KMS-11 (cell line): ENCODE data around the gene NR2F2.

Source experiments
- H2AFZ ChIP-seq: fragments of 200-600 bp; sonication (generic); 2 replicates; pipeline ENCODE4 v1.6.1; 2016; ENCODE audit warnings: antibody characterized with exemption, mixed run types, low read depth
- H3K27ac ChIP-seq: fragments of 200-600 bp; sonication (generic); 2 replicates; pipeline ENCODE4 v1.6.1; 2016; ENCODE audit warnings: mild to moderate bottlenecking, mixed run types
- H3K27me3 ChIP-seq: fragments of 200-600 bp; sonication (generic); 2 replicates; pipeline ENCODE4 v1.6.1; 2017; ENCODE audit warnings: mild to moderate bottlenecking, low read depth, mixed run types, moderate library complexity; ENCODE audit not compliant: insufficient read depth
- H3K36me3 ChIP-seq: fragments of 200-600 bp; sonication (generic); 2 replicates; pipeline ENCODE4 v1.6.1; 2017; ENCODE audit warnings: mild to moderate bottlenecking, mixed run types; ENCODE audit not compliant: insufficient read depth
- H3K4me1 ChIP-seq: fragments of 200-600 bp; sonication (generic); 2 replicates; pipeline ENCODE4 v1.6.1; 2016; ENCODE audit warnings: mild to moderate bottlenecking, low read depth, mixed run types; ENCODE audit not compliant: poor library complexity, severe bottlenecking
- H3K4me2 ChIP-seq: fragments of 200-600 bp; sonication (generic); 2 replicates; pipeline ENCODE4 v1.7.0; 2016; ENCODE audit warnings: mild to moderate bottlenecking, mixed run types
- H3K4me3 ChIP-seq: fragments of 200-600 bp; sonication (generic); IDR thresholded peaks from 2 replicates; pipeline ENCODE4 v1.6.1; 2017; ENCODE audit warnings: low read depth, low read length, mixed read lengths; ENCODE audit not compliant: insufficient read depth
- H3K79me2 ChIP-seq: fragments of 200-600 bp; sonication (generic); 2 replicates; pipeline ENCODE4 v1.6.1; 2016; ENCODE audit warnings: low read depth, mixed run types; ENCODE audit not compliant: insufficient read depth
- H3K9ac ChIP-seq: fragments of 200-600 bp; sonication (generic); 2 replicates; pipeline ENCODE4 v1.6.1; 2016; ENCODE audit warnings: mild to moderate bottlenecking, mixed run types
- H4K20me1 ChIP-seq: fragments of 200-600 bp; sonication (generic); 2 replicates; pipeline ENCODE4 v1.6.1; 2016; ENCODE audit warnings: mild to moderate bottlenecking, mixed run types; ENCODE audit not compliant: insufficient read depth
- TF ChIP-seq, protein P1 (sequence below): fragments of 200-600 bp; sonication (generic); conservative IDR thresholded peaks from 2 replicates; pipeline ENCODE4 v1.6.1; 2017; ENCODE audit warnings: low read depth, mild to moderate bottlenecking, antibody characterized with exemption, low read length, moderate library complexity, mixed read lengths

NR2F2 gene

GRCh38 chr15:96337365-96338023 lies 7.0 kb downstream of the NR2F2 start:
- H3K9ac ChIP-seq, result no peak overlapping the region
- peak overlapping the region; percentile 23; the same call in 1 of the 2 replicates for H3K4me2 ChIP-seq
- peaks cover 40% of the 10 kb centered on the region for H3K79me2 ChIP-seq
- TF ChIP-seq, protein P1, sequence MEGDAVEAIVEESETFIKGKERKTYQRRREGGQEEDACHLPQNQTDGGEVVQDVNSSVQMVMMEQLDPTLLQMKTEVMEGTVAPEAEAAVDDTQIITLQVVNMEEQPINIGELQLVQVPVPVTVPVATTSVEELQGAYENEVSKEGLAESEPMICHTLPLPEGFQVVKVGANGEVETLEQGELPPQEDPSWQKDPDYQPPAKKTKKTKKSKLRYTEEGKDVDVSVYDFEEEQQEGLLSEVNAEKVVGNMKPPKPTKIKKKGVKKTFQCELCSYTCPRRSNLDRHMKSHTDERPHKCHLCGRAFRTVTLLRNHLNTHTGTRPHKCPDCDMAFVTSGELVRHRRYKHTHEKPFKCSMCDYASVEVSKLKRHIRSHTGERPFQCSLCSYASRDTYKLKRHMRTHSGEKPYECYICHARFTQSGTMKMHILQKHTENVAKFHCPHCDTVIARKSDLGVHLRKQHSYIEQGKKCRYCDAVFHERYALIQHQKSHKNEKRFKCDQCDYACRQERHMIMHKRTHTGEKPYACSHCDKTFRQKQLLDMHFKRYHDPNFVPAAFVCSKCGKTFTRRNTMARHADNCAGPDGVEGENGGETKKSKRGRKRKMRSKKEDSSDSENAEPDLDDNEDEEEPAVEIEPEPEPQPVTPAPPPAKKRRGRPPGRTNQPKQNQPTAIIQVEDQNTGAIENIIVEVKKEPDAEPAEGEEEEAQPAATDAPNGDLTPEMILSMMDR, result no peak
- H3K4me3 ChIP-seq, result no peak overlapping the region
- H4K20me1 ChIP-seq, result no peaks in the 10 kb centered on the region
- H3K36me3 ChIP-seq, result no peaks in the 10 kb centered on the region
- H2AFZ ChIP-seq, result no peak overlapping the region
- no peaks in the 10 kb centered on the region for H3K27me3 ChIP-seq
- no peak overlapping the region for H3K27ac ChIP-seq
- peaks cover 57% of the 10 kb centered on the region for H3K4me1 ChIP-seq

- no peaks in the 10 kb centered on the region for H3K27me3 ChIP-seq
- H3K9ac ChIP-seq, result no peak overlapping the region
- H3K79me2 ChIP-seq, result peaks cover 34% of the 10 kb centered on the region
- no peak overlapping the region for H3K4me3 ChIP-seq
- no peak overlapping the region for H2AFZ ChIP-seq
- TF ChIP-seq, protein P1, result no peak
- peak overlapping the region; percentile 96 for H3K4me2 ChIP-seq
- peaks cover 50% of the 10 kb centered on the region for H3K4me1 ChIP-seq
- no peak overlapping the region for H3K27ac ChIP-seq
- H3K36me3 ChIP-seq, result no peaks in the 10 kb centered on the region
- no peaks in the 10 kb centered on the region for H4K20me1 ChIP-seq
Observed at GRCh38 chr15:96338074-96338765, 7.7 kb downstream of the NR2F2 start.

DNA sequence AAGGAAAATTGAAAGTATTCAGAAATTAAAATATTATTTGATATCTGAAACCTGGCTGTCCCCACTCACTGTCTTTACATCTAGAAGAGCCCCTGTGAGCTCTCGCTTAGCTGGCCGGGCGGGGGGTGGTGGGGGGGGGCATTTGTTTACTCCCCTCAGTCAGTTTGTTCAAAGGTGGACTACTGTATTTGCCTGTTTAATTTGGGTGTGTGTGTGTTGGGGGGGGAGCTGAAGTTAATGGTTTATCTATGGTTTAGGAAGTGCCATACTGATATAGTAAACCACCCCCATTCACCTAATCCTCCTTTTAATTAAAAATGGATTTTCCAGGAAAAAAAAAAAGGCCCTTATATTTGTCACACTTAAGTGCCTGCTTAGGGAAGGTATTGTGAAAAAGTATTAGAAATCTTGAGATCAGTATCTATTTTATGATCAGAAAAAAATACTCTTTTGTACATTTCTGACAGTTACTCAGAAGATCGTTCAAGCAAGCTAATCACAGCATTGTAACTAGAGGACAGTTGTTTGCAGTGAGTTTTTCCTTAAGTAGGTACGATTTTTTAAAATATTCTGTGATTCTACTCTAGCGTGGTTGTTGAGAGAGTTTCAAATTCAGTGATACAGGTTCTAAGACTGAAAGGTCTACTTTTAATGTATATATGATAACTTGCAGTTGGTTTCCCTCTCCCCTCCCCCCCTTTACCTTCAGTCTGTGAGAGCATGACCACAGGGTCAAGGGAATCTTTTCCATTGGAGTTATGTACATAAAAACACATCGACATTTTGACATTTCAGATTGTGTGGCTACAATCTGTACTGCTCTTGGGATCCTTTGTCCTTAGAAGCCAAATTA lies 8.5 kb downstream of the NR2F2 start:
- TF ChIP-seq, protein P1, result no peak
- peaks cover 48% of the 10 kb centered on the region for H3K4me1 ChIP-seq
- no peaks in the 10 kb centered on the region for H4K20me1 ChIP-seq
- peak overlapping the region; percentile 50 for H2AFZ ChIP-seq
- H3K79me2 ChIP-seq, result peaks cover 30% of the 10 kb centered on the region; the same call in 1 of the 2 replicates
- peak overlapping the region; percentile 98 for H3K9ac ChIP-seq
- H3K27me3 ChIP-seq, result no peaks in the 10 kb centered on the region
- H3K36me3 ChIP-seq, result no peaks in the 10 kb centered on the region
- peak overlapping the region; percentile 97 for H3K27ac ChIP-seq
- H3K4me2 ChIP-seq, result peak overlapping the region; percentile 96
- no peak overlapping the region for H3K4me3 ChIP-seq

GRCh38 chr15:96339619-96340347 lies 9.3 kb downstream of the NR2F2 start:
- Histone ChIP-seq H3K4me3 (no peak overlapping the region), H3K36me3 (no peaks in the 10 kb centered on the region), H3K27me3 (no peaks in the 10 kb centered on the region), H3K9ac (peak overlapping the region; percentile 98), H4K20me1 (no peaks in the 10 kb centered on the region), H3K79me2 (peaks cover 30% of the 10 kb centered on the region; the same call in 1 of the 2 replicates), H3K4me2 (peak overlapping the region; percentile 96), H2AFZ (peak overlapping the region; percentile 50), H3K4me1 (peaks cover 44% of the 10 kb centered on the region), H3K27ac (peak overlapping the region; percentile 97)
- TF ChIP-seq, protein P1, result no peak
